Activated T-cell treated with anti-CD3 and anti-CD28 coated beads for 24 hours (primary cell): ENCODE data around the gene EIF4A2.
A peak's percentile ranks its signal among the peaks of the same experiment; 100 is the strongest.
"Not testable (repeated sequence)": the region's sequence is repeated elsewhere in the genome, so short reads cannot be mapped to it uniquely, and the experiment has no call there.

Experiments
- DNase-seq: peaks from one replicate; pipeline ENCODE4 v3.0.0-alpha.2; 2020; ENCODE audit warnings: low read depth

Gene EIF4A2

GRCh38 chr3:186785495-186786018, 2.2 kb downstream of the EIF4A2 start:
- DNase-seq: no peak

- no peak for DNase-seq
Measured at GRCh38 chr3:186786922-186787321, 3.5 kb downstream of the EIF4A2 start.

- DNase-seq: no peak
Measured at GRCh38 chr3:186787642-186788481, 4.5 kb downstream of the EIF4A2 start.

DNA sequence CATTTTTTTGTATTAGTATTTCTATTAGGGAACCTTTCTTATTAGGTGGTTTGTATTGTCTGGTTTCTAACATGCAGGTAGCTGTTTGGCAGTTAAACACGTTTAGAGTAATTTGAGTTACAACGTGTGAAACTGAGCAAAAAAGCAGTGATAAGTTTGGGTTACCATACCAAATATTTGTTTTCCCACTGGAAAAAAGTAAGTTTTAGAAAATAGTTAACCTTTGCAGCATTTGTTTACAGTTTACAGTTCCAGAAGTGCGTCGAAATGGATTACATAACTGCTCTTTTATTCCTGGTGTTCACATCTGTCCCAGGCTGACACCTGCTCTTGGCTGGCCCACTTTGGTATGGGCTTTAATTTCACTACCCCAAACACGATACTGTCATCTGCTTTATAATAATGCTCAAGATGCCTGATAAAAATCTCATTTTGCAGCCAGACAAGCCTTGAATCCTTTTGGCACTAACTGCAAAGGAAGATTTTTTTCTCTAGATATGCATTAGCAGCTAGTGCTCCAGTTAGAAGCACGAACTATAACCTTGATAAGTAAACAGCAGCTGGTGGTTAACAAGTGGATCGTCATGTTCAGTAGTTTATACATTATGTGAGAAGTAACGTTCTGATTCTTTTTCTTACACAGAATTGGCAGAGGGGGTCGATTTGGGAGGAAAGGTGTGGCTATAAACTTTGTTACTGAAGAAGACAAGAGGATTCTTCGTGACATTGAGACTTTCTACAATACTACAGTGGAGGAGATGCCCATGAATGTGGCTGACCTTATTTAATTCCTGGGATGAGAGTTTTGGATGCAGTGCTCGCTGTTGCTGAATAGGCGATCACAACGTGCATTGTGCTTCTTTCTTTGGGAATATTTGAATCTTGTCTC, 5.3 kb downstream of the EIF4A2 start:
- no peak for DNase-seq

- DNase-seq: no peak
Measured at GRCh38 chr3:186789554-186790260, 6.3 kb downstream of the EIF4A2 start.

GRCh38 chr3:186790261-186790981, 7.0 kb downstream of the EIF4A2 start:
- DNase-seq: no peak

DNA sequence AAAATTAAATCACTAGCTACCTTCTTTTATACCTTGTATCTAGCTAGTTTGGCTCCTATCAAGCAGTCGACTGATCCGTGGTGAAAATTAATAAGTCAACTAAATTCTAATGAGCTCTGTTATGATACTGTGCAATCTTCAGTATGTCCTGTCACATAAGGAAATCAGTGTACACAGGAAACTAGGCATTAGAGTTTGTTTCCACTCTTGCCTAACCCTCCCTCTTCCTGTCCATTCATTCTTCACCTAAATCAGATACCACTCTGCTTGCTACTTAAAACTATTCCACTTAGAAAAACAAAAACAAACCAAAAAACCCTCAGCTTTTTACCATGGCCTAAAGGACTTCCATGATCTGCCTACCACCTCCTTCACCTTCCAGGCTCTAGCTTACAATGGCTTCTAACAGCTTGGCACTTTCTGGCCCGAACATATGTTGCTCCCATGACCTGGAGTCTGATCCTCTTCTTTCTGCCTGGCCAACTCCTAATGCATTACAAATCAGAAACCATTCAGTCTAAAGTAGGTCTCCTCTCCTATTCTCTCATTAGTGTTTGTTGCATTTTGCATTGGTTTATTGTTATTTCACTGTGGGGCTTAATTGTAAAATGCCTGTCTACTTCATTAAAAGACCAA, 15.0 kb downstream of the EIF4A2 start:
- DNase-seq: no peak

GRCh38 chr3:186800285-186800684, 16.9 kb downstream of the EIF4A2 start:
- no peak for DNase-seq

GRCh38 chr3:186802701-186803100, 19.3 kb downstream of the EIF4A2 start:
- DNase-seq: no peak

DNA sequence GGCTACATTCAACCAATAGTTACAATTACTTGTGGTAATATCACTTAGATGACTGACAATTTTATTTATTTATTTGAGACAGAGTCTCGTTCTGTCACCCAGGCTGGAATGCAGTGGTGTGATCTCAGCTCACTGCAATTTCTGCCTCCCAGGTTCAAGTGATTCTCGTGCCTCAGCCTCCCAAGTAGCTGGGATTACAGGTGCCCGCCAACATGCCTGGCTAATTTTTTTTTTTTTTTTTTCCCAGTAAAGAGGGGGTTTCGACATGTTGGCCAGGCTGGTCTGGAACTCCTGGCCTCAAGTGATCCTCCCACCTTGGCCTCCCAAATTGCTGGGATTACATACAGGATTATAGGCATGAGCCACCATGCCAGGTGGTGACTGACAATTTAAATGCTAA, 20.1 kb downstream of the EIF4A2 start:
- not testable (repeated sequence) for DNase-seq

DNA sequence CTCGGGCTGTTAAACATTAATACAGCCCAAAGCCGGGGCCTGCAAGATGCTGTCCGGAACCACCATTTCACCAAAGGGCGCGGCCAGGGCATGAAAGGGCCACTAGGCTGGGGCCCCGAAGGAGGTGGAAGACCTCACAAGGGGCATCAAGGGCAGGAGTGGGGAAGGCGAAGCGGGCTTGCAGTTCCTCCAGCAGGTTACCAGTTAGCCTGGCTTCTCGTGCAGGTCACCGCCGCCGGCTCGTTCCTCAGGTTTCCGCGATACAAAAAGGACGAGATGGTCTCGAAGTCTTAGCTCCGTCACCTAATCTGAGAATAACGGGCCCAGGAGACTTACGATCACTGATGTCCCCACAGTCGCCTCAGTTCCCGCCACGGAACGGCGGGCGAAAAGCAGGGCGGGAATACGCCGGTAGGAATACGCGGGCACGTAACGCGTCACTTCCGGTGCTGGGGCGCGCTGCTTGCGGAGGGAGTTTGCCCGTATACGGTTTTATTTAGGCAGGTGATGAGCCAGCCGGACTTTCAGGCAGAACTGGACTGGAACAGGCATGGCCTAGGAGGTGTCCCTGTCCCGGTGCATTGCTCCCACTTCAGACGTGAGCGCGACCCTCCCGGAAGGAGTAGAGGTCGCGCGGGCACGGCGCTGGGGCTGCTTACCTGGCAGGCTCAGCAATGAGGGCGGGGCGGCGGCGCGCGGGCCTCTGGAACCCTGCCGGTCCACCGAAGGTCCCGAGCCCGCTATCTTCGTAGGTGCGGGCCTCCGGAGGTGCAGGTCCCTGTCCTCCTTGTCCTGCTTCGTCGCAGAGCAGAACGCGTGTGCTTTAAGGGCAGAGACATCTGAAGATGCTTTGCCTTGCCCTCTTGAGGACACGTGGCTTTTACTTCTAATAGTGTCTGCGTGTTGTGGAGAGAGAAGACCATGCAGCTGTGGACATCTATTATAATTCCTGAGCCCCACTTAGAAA, 23.0 kb downstream of the EIF4A2 start, which contains the start of gene RFC4:
Gene RFC4 (minus strand): TSS at position 394 of the 967 bp plus-strand sequence. CDS start 1,769 bp downstream, outside the sequence.
- peak; percentile 85 for DNase-seq

- DNase-seq: no peak
Measured at GRCh38 chr3:186807231-186807630, 23.9 kb downstream of the EIF4A2 start.

- DNase-seq: no peak
Measured at GRCh38 chr3:186810336-186810996, 27.1 kb downstream of the EIF4A2 start.

DNA sequence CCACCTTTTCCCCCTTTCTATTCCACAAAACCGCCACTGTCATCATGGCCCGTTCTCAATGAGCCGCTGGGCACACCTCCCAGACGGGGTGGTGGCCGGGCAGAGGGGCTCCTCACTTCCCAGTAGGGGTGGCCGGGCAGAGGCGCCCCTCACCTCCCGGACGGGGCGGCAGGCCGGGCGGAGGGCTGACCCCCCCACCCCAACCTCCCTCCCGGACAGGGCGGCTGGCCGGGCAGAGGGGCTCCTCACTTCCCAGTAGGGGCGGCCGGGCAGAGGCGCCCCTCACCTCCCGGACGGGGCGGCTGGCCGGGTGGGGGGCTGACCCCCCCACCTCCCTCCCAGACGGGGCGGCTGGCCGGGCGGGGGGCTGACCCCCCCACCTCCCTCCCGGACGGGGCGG, 27.9 kb downstream of the EIF4A2 start:
- DNase-seq: not testable (repeated sequence)

GRCh38 chr3:186814100-186814499, 30.7 kb downstream of the EIF4A2 start:
- DNase-seq: no peak

- DNase-seq: no peak
Measured at GRCh38 chr3:186815435-186815834, 32.1 kb downstream of the EIF4A2 start.

- no peak for DNase-seq
Measured at GRCh38 chr3:186818516-186818915, 35.1 kb downstream of the EIF4A2 start.

DNA sequence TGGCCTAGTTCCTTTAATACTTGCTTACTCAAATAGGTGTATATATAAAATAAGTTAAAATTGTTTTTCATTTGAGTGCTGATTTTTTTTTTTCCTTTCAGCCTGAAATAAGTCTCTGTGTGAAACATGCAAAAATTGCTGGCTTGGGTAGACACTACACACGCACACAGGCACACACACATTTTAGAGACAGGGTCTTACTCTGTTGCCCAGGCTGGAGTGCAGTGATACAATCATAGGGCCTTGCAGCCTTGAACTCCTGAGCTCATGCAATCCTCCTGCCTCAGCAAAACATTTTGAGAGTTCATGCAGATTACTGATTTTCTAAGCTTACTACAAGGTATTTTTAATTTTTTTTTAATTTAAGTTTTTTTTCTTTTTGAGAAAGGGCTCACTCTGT, 35.6 kb downstream of the EIF4A2 start:
- DNase-seq: no peak
